AG10803 (cell line): ENCODE measurements around the gene CTAGE15.
"Not testable (repeated sequence)": the region's sequence is repeated elsewhere in the genome, so short reads cannot be mapped to it uniquely, and the experiment has no call there.

Source experiments
- DNase-seq: peaks from one replicate; pipeline ENCODE4 v3.0.0; 2010; ENCODE audit warnings: low read depth
- H3K4me3 ChIP-seq: 2 replicates; pipeline ENCODE4 v1.5.1; 2011; ENCODE audit warnings: mild to moderate bottlenecking, low read length, control low read depth
- CTCF ChIP-seq: conservative IDR thresholded peaks from 2 replicates; pipeline ENCODE4 v1.5.1; 2011; ENCODE audit warnings: mild to moderate bottlenecking, low read length, control low read depth, inconsistent platforms

Gene CTAGE15

GRCh38 chr7:143615545-143615944 lies 43.9 kb downstream of the CTAGE15 start:
- DNase-seq, H3K4me3 ChIP-seq: not testable (repeated sequence)
- TF ChIP-seq CTCF, result peak; percentile 18

GRCh38 chr7:143617204-143617603 lies 45.6 kb downstream of the CTAGE15 start:
- not testable (repeated sequence) for DNase-seq, H3K4me3 ChIP-seq

GRCh38 chr7:143620058-143620457 lies 48.5 kb downstream of the CTAGE15 start:
- H3K4me3 ChIP-seq, DNase-seq: not testable (repeated sequence)

GRCh38 chr7:143620646-143621045 lies 49.0 kb downstream of the CTAGE15 start, which contains the start of gene TCAF2:
Gene TCAF2 (plus strand): TSS chr7:143620974.
- DNase-seq, result not testable (repeated sequence)
- peak within 1 kb of the TSS; percentile 33; the same call in 1 of the 2 replicates for H3K4me3 ChIP-seq

GRCh38 chr7:143621175-143621574 lies 49.6 kb downstream of the CTAGE15 start:
- DNase-seq, result not testable (repeated sequence)

GRCh38 chr7:143622130-143622529 lies 50.5 kb downstream of the CTAGE15 start:
- not testable (repeated sequence) for DNase-seq

More at GRCh38 chr7:143621175-143621574, 49.6 kb downstream of the CTAGE15 start:
- not testable (repeated sequence) for H3K4me3 ChIP-seq

More at GRCh38 chr7:143622130-143622529, 50.5 kb downstream of the CTAGE15 start:
- not testable (repeated sequence) for H3K4me3 ChIP-seq
